K562 treated with DMSO at 1 percent for 4 hours (cell line): ENCODE data around the gene GALNT3. TPM values are rescaled to one million over a fixed set of nuclear protein-coding genes. Genes with fewer than 3 reads are reported as not detected.

ENCODE experiments used
- total RNA-seq: library from RNA; unstranded; fragments of 300-600 nt; gene quantifications from 2 replicates; pipeline ENCODE4 v1.2.3, GENCODE V29; 2022; ENCODE audit not compliant: insufficient read depth

The GALNT3 gene
- 0.33 and 2.7 TPM in 2 replicates for total RNA-seq

DNA sequence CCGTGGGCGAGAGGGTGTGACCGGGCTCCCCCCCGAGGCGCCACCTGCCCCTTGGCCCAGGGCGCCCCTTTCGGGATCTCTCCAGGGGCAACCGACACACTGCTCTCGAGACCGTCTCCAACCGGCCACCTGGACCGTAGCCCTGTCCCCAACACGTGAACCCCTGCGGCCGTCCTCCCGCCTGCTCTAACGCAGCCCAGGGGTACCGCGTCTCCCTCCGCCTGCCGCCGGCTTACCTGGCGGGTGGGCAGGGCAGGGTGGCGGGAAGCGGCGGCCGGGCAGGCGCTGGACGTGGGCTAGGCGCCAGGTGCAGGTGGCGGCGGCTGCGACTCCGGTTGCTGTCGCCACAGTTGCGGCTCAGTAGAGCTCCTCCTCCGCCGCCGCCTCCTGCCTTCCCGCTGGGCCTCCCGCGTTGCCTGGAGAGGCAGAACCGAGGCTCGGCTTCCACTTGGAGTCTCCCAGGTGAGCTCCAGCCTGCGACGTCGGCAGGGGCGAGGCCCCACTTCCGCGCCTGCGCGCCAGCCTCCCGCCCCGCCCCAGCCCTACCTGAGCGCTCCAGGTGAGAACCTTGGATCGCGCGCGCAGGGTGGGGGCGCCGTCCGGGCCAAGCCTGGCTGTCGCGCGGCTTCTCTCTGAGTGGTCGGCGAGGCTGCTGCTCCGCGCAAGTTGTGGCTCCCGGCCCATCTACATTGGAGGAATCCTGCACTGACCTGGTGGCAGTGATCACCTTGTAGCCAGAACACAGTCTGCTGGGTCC lies at the start of gene GALNT3:
TSS of gene GALNT3 (minus strand) at position 469 of the 757 bp plus-strand sequence. CDS start 23,547 bp downstream, outside the sequence.

Other genes starting within 250 kb of the GALNT3 start
- gene TTC21B, start 159.5 kb upstream of the GALNT3 start, total RNA-seq, result 3.8 and 7.8 TPM in 2 replicates